NB4 (cell line): ENCODE results near the gene PCSK5.

Experiments used
- MYC ChIP-seq: IDR thresholded peaks from 2 replicates; pipeline ENCODE4 v1.6.1; 2011; ENCODE audit warnings: low read depth, low read length
- POLR2A ChIP-seq: IDR thresholded peaks from 2 replicates; pipeline ENCODE4 v1.6.1; 2011; ENCODE audit warnings: mild to moderate bottlenecking; ENCODE audit not compliant: insufficient read length; ENCODE audit errors: extremely low read depth
- TF ChIP-seq, protein P1 (sequence below): IDR thresholded peaks from one replicate; pipeline ENCODE4 v1.5.1; 2012; ENCODE audit warnings: low read depth, low read length

DNA sequence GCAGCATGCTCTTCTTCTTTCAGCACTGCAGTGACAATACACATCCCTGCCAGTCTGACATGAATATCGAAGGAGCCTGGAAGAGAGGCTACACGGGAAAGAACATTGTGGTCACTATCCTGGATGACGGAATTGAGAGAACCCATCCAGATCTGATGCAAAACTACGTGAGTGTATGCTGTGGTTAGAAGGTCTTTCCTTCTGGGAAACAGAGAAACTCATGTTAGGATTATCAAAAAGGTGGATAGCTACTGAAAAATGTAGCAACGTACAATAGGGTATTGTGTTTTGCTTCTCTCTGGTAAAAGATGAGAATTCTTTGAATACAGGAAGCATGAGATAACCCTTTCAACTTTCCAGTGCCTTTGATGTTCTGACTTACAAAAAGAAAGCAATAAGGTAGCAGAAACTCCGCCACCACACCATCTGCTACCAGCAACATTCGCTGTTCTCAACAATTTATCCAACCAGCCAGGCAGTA is 133.3 kb downstream of the PCSK5 start:
- TF ChIP-seq, protein P1, sequence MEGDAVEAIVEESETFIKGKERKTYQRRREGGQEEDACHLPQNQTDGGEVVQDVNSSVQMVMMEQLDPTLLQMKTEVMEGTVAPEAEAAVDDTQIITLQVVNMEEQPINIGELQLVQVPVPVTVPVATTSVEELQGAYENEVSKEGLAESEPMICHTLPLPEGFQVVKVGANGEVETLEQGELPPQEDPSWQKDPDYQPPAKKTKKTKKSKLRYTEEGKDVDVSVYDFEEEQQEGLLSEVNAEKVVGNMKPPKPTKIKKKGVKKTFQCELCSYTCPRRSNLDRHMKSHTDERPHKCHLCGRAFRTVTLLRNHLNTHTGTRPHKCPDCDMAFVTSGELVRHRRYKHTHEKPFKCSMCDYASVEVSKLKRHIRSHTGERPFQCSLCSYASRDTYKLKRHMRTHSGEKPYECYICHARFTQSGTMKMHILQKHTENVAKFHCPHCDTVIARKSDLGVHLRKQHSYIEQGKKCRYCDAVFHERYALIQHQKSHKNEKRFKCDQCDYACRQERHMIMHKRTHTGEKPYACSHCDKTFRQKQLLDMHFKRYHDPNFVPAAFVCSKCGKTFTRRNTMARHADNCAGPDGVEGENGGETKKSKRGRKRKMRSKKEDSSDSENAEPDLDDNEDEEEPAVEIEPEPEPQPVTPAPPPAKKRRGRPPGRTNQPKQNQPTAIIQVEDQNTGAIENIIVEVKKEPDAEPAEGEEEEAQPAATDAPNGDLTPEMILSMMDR = no peak
- no peak for TF ChIP-seq POLR2A
- TF ChIP-seq MYC = no peak
